Effector CD8-positive, alpha-beta T cell (primary cell): Measurements from ENCODE around the gene SHB.

Experiments used
- DNase-seq: peaks from one replicate; lab custom pipeline; 2025; lab: John Stamatoyannopoulos, UW

The SHB gene

DNA sequence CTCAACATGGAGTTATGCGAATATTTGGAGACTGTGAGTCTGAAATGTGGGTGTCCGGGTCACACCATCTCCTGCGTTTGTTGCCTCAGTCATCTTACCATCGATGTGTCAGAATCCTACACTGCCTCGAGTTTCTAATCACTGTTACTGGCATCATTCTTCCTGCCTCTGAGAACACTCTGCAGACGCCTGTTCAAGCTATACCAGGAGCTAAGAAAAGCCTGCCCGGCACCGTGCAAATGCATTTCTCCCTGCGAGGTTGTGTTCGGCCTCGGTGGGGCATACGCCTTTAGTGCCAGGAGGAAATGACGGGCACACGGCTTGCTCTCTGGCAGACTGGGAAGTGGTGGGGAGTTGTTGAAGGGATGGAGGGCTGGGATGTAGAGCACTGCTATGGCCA, 133.9 kb downstream of the SHB start:
- DNase-seq, result no peak

- no peak for DNase-seq
Observed at GRCh38 chr9:37931592-37931991, 137.4 kb downstream of the SHB start.

DNA sequence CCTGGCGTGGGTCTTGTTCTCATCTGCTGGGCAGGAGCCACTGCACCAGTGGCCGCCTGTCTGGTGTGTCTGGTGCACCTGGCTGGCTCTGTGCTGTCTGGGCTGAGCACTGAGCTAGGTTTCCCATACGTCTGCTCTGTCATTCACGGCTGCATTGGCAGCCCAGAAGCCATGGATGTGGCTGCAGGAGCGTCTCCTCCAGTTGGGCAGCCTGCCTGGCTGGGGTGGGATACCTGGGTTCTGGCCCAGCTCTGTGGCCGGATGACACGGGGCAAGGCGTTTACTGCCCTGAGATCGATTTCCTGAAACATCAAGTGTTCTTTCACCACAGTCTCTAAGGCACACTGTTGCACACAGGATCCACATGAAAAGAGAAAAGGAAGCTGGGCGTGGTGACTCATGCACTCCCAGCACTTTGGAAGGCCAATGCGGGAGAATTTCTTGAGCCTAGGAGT, 139.6 kb downstream of the SHB start:
- no peak for DNase-seq

DNA sequence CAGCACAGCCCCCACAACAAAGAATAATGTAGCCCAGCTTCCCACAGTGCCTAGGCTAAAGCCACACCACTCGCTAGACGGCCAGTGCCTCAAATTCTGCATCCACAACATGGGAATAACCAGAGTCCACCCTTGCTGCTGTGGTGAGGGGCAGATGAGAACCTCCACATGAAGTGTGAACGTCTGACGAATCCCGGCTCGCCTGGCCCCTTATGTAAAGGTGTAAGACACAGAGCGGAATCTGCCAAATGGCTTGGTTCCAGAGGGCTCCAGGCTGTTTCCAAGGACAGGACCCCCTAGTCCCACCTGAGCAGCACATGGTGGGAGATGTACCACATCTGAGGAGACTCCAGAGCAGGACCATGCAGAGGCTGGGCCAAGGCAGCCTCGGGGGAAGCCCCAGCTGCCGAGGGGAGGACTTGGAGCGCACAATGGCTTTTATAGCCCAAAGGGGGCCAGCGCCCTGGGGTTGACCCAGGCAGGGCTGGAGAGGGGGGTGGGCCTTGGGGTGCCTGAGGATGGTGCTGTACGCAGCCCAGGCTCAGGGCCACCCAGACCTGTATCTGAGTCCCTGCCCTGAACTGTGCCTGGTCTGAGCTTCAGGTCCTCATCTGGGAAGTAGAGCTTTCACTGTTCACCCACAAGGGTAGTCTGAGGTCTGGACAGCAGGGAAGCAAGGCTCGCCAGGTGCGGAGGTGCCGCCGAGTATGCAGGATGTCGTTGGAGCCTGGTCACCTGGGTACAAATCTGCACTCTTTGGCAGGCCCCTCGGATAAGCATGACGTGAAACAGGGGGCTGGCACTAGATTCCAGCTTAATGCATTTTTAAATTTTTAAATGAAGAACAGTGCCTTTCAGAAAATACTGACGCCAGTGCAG, 140.2 kb downstream of the SHB start:
- no peak for DNase-seq

- DNase-seq, result no peak
Observed at GRCh38 chr9:37927601-37928551, 141.2 kb downstream of the SHB start.

GRCh38 chr9:37927132-37927531, 141.9 kb downstream of the SHB start:
- DNase-seq, result no peak

DNA sequence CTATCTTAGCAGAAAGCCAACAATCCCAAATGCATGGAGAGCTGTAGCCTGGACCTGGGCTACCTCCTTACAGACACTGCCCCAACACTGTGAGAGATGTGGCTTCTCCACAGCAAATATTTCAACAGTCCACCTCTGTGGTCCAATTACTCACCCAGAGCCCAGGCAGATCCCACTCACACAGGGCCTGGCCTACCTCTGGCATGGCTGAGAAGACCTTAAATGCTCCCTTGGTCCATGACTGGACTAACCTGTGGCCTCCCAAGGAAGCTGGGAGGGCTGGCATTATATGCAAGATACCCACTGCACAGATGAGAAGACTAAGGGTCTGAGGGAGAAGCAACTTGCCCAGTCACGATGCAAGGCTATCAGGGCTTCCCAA, 142.3 kb downstream of the SHB start:
- no peak for DNase-seq

- no peak for DNase-seq
Observed at GRCh38 chr9:37925786-37926736, 143.0 kb downstream of the SHB start.

GRCh38 chr9:37925006-37925405, 144.0 kb downstream of the SHB start:
- no peak for DNase-seq

- no peak for DNase-seq
Observed at GRCh38 chr9:37924538-37924937, 144.5 kb downstream of the SHB start.

GRCh38 chr9:37923796-37924427, 145.1 kb downstream of the SHB start:
- no peak for DNase-seq

- no peak for DNase-seq
Observed at GRCh38 chr9:37923118-37923795, 145.8 kb downstream of the SHB start.

DNA sequence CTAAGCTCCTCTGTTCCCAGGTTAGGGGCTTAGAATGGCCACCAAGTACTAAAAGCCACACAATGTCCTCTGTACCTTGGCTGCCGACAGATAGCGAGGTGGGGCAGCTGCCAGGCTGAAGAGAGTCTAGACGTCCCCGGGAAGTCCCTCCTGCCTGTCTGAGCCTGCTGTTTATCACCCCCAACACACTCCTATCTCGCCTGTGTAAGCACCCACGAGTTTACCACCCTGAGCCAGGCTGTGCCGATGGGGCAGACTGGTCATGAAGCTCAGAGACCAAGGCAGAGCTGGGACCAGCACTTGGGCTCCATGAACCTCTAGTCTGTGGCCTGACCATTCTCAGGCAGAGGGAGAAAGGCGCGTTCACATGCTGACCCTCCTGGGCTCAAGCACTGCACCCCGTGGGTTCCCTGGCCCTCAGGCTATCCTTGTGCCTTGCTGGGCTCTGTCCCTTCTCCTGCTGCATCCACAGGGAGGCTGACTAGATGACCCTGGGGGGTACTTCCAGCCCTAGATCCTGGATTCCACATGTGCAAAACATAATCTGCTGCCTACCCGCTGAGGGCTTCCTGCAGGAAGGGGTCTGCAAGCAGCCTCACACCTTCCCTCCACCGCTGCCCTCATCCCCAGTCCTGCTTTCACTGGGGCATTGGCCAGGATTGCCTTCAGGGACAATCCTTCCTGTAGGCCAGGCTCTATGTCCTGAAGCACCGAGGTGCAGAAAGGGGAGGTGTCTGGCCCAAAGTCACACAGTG, 146.5 kb downstream of the SHB start:
- no peak for DNase-seq

DNA sequence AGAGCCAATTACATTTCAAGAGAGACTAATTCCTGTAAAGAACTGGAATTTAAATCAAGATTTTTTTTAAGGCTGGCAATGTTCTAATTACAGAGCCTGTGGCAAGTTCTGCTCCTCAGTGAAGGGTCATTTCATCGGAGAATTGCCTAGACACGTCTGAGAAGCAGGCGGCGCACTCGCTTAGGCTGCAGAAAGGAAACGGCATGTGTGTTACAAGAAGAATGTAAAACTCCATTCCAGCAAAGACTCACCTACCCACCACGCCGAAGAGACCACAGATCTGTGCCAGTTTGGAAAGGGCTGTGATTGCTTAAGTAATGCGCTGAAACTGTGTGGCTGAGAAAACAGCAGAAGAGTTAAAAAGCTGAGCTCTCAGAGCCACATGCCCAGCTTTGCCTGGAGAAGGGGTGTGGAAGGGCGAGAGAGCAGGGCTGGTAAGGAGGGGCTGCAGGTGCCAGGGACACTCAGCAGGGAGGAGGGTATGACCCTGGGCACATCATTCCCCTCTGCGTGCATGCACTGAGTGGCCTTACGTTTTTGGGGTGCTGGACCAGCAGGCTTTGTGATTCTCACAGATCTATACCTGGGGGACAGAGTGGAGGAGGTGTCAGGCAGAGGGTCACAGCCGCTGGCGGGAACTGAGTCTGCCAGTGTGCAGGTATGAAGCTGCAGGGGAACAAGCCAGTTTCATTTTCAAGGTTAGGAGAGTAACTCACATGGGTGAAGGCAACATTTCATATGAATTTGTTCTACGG, 147.3 kb downstream of the SHB start:
- no peak for DNase-seq

DNA sequence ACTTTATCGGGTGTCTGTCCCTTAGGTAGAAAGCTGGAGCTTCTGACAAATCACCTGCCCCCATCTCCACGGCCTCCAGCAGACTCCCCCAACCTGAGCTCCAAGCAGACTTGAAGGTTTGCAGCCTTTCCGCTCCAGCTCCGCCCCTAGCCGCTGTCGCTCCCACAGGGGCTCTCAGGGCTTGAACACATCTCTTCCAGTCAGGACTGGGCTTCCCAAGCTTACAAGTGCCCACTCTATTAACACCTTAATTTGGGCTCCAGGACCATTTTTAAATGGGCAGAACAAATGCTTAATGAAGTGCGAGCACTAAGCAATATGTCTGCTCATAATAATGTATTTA, 147.9 kb downstream of the SHB start:
- no peak for DNase-seq

- DNase-seq, result no peak
Observed at GRCh38 chr9:37920471-37921167, 148.4 kb downstream of the SHB start.

- no peak for DNase-seq
Observed at GRCh38 chr9:37919956-37920335, 149.1 kb downstream of the SHB start.

- no peak for DNase-seq
Observed at GRCh38 chr9:37919246-37919955, 149.6 kb downstream of the SHB start.
